ENCODE measurements around the gene LGR4.

GRCh38 chr11:27409049-27409448 is 63.5 kb downstream of the LGR4 start:
- TF ChIP-seq GATA2 (IDR thresholded peaks at IDR 0.05; ENCODE audit: low read depth, low read length) = no peak
- no peak for TF ChIP-seq GATA3 (IDR thresholded peaks at IDR 0.05; ENCODE audit: low read depth, low read length)
